KOPT-K1 (cell line): ENCODE data around the gene TMX4.

ENCODE experiments used
- H3K27ac ChIP-seq: fragments of 200-600 bp; sonication (generic); 2 replicates; pipeline ENCODE4 v1.5.1; 2016; ENCODE audit warnings: antibody characterized with exemption, mild to moderate bottlenecking, low read depth, low read length; ENCODE audit not compliant: poor library complexity, severe bottlenecking
- H3K36me3 ChIP-seq: fragments of 200-600 bp; sonication (generic); 2 replicates; pipeline ENCODE4 v1.5.1; 2017; ENCODE audit warnings: antibody characterized with exemption, mild to moderate bottlenecking, low read length, moderate library complexity; ENCODE audit not compliant: insufficient read depth
- H3K9me3 ChIP-seq: fragments of 200-600 bp; sonication (generic); 2 replicates; pipeline ENCODE4 v1.5.1; 2017; ENCODE audit warnings: antibody characterized with exemption, low read length, mild to moderate bottlenecking; ENCODE audit not compliant: insufficient read depth, poor library complexity, severe bottlenecking

The TMX4 gene

DNA sequence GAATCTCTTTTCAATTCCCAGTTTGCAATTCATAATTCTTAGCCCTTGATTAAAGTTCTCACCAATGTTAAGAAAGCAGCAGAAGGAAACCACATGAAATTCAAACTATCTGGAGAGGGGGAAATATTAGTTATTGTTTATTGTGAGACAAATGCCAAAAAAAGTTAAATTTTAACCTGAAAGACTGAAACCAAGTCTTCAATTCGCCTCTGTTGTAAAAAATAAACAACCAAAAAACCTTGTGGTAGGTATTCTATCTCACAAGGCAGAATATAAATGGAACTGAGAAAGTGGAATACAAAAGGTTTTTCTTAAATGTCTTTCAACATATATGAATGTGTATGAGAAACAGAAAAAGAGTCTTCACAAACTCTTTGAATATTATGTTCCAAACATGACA lies 24.8 kb downstream of the TMX4 start:
- H3K9me3 ChIP-seq, result no peaks in the 10 kb centered on the region
- H3K36me3 ChIP-seq, result no peaks in the 10 kb centered on the region
- H3K27ac ChIP-seq, result no peak overlapping the region

DNA sequence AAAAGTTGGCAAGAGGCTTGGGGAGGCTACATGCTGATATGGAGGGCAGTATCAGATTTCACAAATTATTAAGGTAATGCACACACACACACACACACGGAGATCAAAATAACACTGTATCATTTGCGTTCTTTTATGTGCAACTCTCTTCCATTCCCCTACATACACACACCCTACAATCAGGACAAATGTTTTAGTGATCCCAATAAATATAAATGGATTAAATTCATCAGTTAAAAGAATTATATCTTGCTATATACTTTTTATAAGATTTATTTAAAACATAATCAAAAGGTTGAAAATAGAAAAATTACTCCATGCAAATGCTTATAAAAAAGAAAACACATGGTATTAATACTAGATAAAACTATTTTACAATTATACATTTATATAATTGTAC lies 25.9 kb downstream of the TMX4 start:
- Histone ChIP-seq H3K36me3 (no peaks in the 10 kb centered on the region), H3K9me3 (no peaks in the 10 kb centered on the region), H3K27ac (no peak overlapping the region)

DNA sequence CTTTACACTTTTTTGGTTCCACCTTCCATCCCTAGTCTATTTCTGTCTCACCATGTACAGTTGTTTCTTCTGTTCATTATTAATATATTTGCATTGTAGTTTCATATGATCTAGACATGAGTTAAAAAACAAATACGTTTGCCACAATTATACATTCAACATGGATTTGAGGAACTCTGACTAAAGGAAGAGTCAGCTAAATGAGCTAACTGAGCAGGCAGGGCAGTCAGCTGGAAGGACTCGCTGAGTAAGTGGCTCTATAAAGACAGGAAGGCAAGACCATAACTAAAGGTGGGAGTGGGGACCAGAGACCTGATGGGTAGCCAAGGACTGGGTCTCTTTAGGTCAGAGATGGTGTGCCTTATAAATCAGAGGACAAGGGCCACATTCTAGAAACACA lies 26.3 kb downstream of the TMX4 start:
- Histone ChIP-seq H3K27ac (no peak overlapping the region), H3K9me3 (no peaks in the 10 kb centered on the region), H3K36me3 (no peaks in the 10 kb centered on the region)

DNA sequence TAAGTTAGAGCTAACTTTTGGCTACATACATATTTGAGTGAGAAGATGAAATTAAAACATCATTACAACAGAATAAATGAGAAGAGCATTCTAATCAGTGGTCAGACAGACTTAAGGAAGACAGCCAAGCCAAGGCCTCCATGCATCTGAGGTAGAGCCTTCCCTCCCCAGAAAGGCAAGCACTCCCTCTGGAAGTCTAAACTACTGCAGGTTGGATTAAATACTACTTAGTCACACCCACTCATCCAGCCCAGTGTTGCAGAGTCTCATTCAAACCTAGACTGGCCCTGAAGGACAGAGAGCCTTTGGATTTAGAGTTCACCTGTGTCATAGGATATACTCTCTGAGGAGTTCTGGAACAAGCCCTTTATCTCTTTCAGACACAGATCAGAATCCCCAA lies 29.2 kb downstream of the TMX4 start:
- Histone ChIP-seq H3K27ac (no peak overlapping the region), H3K36me3 (no peaks in the 10 kb centered on the region), H3K9me3 (no peaks in the 10 kb centered on the region)

DNA sequence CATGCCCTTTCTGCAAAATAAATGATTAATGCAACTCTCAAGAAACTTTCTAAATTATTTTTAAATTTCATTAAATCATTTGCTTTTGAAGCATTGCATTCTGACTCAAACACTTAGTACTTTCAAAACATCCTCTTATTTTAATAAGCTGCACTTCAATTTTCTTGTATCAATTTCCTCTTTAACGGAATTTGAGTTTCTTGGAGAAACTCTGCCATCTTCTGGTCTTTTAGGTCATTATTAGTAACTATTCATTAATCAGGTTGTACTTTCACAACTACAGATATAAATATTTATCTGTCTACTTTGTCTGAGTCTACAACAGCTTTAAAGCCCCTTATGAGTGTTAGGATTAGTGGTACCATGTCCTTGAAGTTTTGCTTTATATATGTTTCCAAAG lies 30.2 kb downstream of the TMX4 start:
- no peaks in the 10 kb centered on the region for H3K36me3 ChIP-seq
- H3K27ac ChIP-seq, result no peak overlapping the region
- no peaks in the 10 kb centered on the region for H3K9me3 ChIP-seq

DNA sequence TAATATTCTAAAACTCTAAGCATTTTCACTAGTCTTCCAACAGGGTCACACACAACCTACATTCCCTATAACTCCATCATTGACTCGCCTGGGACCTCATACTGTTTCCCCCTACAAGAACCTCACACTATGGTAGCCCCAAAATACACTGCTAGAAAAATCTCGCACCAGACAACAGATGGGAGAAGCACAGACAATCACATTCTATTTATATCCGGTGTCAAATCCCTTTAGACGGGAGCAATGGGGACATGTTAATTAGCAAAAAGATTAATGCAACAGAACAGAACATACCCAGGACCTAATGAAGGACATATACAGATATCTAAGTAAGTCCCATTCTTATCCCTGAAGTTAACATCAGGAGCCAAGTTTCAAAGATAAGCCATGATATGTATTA lies 33.6 kb downstream of the TMX4 start:
- Histone ChIP-seq H3K9me3 (no peaks in the 10 kb centered on the region), H3K36me3 (no peaks in the 10 kb centered on the region), H3K27ac (no peak overlapping the region)

DNA sequence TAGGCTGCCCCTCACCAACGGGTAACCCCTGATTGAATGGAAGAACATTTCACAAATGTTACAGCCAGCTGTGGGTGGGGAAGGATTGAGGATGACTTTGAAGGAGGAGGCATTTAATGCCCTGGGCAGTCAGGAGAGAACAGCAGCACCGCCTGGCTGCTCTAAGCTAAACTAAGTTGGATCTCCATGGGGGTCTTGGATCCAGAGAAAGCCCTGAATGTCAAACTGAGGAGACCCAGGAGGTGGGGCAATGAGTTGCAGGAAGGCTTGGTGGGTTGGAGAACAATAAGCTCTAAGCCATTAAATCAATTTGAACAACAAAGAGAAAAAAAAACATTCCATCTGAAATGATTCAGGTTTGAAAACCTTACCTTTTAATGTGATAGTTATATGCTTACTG lies 35.4 kb downstream of the TMX4 start:
- no peak overlapping the region for H3K27ac ChIP-seq

DNA sequence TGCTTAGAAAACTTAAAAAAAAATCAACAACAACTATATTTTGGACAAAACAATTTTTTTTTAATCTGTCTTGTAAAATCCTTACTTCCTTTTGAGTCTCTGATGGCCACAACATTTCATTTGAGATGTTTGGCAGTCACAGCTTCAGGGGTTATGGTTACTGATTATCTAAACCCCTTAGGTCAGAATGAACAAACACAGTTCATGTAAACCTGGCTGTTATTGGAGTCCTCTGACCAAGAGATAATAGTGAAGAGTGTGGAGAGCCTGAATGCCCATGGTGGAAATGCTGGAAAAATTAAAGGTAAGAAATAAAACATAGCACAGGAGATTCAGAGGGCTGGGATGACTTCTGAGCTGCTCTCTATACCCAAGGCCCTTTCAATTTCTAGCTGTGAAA lies 38.2 kb downstream of the TMX4 start:
- H3K9me3 ChIP-seq, result no peaks in the 10 kb centered on the region
- no peak overlapping the region for H3K27ac ChIP-seq
- H3K36me3 ChIP-seq, result no peaks in the 10 kb centered on the region

More for the DNA sequence above, 35.4 kb downstream of the TMX4 start:
- Histone ChIP-seq H3K36me3 (no peaks in the 10 kb centered on the region), H3K9me3 (no peaks in the 10 kb centered on the region)

DNA sequence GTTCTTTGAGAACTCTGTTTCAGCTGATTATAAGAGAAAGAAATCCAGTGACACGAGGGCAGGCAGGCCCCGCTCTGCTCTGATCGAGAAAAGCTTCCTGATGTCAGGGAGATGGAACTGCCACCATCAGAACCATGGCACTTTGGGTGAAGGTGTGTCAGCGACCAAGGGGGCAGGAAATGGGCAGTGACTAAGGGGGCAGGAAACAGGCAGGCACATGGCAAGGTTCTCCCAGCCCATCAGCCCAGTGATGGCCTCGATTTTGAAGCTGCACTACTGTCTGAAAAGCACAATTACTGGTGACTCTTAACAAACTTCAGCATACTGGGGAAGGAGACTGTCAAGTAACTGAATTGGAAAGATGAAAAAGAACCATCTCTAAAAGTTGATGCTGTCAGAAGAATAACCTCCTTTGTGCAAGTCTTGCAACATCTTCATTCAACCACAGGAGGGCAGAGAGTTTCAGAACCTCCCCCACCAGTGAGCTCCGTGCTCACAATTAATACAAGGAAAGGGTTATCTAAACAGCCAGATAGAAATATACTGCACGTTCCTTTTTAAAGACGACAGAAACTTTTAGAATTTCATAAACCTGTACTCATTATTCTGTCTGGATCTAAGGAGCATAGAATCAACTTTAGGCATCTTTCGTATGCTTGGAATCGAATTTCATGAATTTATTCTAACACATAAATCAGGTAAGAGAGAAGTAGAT lies 39.1 kb downstream of the TMX4 start:
- no peaks in the 10 kb centered on the region for H3K9me3 ChIP-seq
- no peaks in the 10 kb centered on the region for H3K36me3 ChIP-seq
- no peak overlapping the region for H3K27ac ChIP-seq

DNA sequence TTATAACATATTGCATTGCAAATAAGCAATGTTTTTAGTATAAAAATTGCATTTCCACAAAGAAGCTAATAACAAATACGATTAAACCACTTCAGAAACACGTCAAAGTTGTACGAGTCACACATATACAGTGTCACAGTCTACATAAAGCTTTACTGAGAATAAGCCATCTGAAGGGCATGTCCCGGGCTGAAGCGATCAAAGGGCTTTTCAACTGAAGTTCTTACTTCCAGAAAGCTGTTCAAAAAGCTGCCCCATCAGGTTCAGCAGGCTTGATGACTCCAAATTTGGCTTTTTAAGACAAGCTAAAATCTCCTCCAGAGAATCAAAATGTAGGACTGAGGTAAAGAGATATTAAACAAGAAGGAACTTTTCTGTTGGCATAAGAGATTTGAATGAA lies 41.9 kb downstream of the TMX4 start:
- Histone ChIP-seq H3K27ac (no peak overlapping the region), H3K9me3 (no peaks in the 10 kb centered on the region), H3K36me3 (no peaks in the 10 kb centered on the region)

DNA sequence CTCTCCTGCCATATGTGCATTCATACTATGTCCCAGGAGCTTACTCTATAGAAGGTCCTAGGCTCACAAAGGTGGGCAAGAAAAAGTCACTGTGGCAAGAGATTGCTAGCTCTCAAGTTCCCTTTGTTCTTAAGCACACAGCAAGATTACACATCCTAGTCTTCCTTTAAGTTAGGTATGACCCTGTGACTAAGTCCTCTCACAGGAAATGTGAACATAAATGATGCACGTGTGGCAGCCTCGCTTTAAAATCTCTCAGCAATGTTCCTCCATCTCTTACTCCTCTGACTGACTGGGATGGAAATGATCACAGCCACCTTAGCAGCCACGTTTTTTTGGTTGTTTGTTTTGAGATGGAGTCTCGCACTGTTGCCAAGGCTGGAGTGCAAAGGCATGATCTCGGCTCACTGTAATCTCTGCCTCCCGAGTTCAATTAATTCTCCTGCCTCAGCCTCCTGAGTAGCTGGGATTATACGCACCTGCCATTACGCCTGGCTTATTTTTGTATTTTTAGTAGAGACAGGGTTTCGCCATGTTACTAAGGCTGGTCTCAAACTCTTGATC lies 43.6 kb downstream of the TMX4 start:
- no peaks in the 10 kb centered on the region for H3K9me3 ChIP-seq
- no peak overlapping the region for H3K27ac ChIP-seq
- no peaks in the 10 kb centered on the region for H3K36me3 ChIP-seq

DNA sequence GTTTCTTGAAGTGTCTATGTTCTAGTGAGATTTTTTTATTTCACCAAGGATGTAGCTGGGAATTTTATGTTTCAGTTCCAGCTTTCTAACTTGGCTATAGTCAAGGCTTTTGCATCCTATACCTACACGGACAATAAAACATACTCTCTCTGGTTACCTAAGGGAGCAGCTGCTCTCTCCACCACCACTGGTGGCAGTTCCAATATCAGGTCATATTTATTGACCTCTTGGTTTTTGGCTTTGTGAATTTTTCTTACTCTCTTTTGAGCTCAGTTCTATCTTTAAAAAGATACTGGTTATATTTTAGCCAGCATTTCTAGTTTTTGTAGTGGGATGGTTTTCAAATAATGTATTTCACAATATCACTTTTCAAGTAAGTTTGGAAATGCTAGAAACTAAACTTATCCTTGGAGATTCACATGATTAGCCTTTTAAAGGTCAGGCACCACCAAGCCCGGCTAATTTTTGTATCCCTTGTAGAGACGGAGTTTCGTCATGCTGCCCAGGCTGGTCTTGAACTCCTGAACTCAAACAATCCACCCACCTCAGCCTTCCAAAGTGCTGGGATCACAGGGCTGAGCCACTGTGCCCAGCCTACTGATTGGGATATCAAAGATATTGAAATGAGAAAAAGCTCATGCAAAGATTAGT lies 44.7 kb downstream of the TMX4 start:
- Histone ChIP-seq H3K27ac (no peak overlapping the region), H3K36me3 (no peaks in the 10 kb centered on the region), H3K9me3 (no peaks in the 10 kb centered on the region)

DNA sequence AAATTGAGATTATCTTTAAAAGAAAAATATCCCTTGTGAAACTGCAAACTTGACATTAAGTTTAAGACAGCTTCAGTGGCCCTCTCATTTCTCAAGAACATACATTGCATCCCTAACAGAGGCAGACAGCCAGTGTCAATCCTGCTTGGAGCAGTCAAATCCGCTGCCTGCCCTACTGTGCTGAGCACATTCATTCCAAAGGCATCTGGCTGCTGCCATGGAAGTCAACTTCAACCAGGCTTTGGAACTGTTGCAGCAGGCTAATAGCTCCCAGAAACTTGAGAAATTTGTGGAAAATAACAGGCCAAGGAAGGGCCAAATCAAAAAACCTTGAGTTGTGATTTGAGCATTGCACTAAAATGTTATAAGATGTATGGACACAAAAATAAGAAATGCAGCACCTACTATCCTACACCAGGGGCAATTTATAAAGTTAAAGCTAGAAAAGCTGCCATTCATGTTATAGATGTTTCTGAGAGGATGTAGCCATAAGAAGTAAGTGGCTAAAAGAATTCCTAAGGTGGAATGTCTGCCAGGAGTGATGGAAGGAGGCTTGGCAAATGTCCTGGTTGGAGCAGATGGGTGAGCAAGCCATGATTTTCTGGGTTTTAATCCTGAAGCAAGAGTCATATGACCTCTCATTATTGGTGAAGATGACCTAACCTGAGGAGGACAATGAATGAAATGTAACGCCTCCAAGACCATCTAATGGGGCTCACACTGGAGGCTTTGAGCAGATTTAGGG lies 47.9 kb downstream of the TMX4 start:
- H3K36me3 ChIP-seq, result no peaks in the 10 kb centered on the region
- H3K9me3 ChIP-seq, result no peaks in the 10 kb centered on the region
- H3K27ac ChIP-seq, result no peak overlapping the region

DNA sequence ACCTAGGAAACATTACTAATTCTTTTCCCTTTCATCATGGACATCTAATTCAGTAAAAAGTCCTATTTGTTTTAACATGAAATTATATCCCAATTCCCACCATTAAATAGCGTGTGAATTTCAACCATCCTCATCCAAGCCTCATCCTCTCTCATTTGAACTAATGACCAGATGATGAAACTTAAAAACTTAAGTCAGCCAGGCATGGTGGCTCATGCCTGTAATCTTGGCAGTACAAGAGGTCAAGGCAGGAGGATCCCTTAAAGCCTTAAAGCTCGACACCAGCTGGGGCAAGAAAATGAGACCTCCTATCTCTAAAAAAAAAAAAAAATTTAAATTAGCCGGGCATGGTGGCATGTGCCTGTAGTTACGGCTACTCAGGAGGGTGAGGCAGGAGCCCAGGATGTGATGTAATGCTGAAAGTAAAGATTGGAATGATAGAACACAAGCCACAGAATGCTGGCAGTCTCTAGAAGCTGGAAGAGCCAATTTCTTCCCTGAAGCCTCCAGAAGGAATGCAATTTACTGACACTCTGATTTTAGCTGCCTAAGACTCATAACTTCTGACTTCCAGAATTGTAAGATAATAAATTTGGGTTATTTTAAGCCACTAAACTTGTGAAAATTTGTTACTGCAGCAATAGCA lies 52.2 kb downstream of the TMX4 start:
- H3K27ac ChIP-seq, result no peak overlapping the region

DNA sequence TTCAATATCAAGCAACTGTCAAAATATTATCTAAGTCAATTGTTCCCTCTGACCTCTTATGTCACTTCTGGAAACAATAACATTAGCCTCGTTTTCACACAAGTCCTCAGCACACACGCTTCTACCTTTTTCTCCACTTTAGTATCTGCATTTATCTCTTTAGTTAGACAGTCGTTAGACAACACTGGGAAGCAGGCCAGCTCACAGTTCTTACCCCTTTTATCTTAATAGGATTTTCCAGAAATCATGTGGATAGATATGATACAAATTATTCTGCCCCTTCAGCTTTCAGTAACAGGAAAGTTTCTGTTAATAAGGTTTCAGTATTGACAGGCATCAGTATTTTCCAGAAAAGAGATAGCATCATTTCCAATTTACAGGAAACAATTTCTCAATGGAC lies 53.4 kb downstream of the TMX4 start:
- H3K36me3 ChIP-seq, result no peaks in the 10 kb centered on the region
- no peak overlapping the region for H3K27ac ChIP-seq
- no peaks in the 10 kb centered on the region for H3K9me3 ChIP-seq

More for the DNA sequence above, 52.2 kb downstream of the TMX4 start:
- Histone ChIP-seq H3K9me3 (no peaks in the 10 kb centered on the region), H3K36me3 (no peaks in the 10 kb centered on the region)
